NK-92 (cell line): ENCODE results near the gene WWP2.

Experiments used
- DNase-seq: peaks from one replicate; lab custom pipeline; 2025; ENCODE audit not compliant: unreplicated experiment; lab: John Stamatoyannopoulos, UW

The WWP2 gene

DNA sequence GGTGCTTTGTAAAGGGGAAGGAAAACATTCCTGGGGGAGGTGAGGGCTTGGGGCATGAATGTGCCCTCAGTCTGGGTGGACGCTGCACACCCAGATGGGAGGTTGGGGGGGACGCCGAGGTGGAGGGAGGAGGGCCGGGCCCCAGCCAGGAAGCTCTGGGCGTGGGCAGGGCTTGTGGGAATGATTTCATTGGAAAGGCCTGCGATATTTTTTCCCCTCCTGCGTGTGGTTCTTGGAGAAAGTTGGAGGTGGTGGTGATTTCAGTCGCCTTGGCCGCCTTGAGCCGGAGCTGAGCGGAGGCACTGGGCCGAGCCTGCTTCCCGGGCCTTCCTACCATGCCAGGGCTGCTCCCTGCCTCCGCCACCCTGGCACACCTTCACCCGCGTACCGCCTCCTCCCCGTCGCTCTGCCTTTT, 162.7 kb downstream of the WWP2 start:
- DNase-seq = no peak

DNA sequence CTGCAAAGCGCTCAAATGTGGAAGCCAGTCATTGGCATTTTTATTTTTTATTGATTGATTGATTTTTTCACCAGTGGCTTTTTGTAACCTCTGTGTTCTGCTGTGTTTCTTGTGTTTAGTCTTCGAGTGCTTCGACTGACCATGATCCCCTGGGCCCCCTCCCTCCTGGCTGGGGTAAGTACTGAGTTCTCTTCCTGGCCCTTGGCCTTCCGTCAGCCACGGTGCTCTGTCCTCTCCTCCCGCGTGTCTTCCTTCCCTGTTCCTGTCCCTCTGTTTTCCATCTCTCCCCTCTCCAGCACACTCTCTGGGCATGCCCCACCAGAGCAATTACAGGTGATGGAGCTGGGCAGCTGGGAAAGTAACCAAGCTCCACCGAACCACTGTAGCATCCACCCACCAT, 163.2 kb downstream of the WWP2 start:
- DNase-seq = no peak

DNA sequence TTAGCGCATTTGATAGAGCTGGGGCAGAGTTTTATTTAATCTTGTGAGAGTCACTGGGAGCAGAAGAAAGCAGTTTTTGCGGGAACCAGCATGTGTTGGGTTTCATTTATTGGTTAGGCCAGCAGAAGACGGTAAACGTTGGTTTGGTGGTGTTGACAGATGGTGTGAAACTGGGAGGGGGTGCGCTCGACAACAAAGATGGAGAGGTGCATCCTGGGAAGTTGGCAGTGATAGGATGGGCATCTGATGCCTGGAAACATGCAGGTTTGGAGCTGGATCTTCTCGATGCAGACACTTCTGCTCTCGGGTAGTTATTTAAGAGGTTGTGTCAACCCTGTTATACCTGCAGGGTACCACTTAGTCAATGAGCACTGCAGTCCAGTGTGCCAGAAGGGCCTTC, 164.1 kb downstream of the WWP2 start:
- DNase-seq = no peak

DNA sequence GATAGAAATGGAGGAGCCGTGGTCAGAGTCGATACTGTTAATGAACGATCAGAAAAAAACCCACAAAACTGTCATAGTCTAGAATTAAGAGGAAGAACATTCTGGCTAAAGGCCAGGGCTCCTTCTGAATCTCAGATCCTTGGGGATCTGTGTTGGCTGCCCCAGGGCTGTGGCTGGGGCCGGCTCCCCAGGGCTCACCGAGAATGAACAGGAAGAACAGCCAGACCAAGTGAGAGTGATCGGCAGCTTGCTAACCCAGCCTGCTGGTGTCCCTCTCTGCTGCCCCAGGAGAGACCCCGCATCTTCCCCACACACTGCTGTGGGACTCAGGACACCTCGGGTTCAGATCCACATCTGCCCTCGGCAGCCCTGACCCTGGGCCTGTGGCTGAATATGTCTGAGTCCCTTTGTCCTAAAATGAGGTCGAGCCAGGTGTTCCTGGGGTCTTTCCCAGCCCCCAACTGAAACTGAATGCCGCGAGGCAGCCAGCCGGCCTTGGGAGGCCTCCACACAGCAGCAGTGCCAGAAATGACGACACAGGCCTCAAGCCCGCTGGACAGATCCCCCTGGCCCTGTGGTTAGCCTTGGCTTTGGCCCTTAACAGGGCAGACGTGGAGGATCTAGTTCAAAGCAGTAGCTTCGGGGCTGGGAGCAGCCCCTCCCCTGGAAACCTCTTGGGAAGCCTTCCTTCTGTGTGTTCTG, 165.1 kb downstream of the WWP2 start:
- no peak for DNase-seq

DNA sequence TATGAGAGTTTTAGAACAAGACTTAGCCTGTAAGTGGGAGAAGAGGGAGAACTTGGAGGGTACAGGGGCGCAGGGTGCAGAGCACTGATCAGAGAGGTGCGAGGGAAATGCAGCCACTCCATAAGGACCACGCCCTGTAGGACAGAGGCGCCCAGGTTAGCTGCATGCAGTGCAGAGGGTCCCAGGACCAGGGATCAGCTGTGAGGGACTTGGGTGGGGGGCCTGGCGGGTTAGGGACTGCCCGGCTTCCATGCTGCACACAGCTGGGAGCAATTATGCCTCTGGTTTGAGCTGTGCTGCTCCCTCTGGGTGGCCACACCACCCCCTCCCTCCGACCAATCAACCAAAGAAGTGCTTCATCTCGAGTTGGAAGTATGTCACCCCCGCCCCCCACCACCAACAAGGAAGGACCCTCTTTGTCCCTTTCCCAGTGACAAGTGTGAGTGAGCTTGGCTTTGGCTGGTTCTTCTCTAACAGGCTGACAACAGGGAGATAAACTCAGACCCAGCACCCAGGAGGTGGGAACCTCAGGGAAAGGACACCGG, 166.8 kb downstream of the WWP2 start:
- no peak for DNase-seq

DNA sequence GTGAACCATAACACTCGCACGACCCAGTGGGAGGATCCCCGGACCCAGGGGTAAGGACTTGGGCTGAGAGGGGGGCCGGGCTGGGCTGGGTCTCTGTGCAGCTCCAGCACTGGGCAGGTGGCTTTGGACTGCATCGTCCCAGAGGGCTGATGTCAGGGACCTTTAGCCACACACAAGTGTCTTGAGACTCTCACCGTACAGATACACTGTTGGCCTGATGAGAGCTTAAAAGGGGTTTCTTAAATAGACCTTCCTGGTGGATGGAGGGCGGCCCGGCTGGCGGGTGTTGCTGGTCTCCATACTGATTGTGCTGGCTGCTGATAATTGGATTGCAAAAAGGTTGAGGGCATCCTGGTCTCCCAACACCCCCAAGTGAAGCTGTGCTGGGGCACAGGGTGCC, 167.3 kb downstream of the WWP2 start:
- DNase-seq = no peak

DNA sequence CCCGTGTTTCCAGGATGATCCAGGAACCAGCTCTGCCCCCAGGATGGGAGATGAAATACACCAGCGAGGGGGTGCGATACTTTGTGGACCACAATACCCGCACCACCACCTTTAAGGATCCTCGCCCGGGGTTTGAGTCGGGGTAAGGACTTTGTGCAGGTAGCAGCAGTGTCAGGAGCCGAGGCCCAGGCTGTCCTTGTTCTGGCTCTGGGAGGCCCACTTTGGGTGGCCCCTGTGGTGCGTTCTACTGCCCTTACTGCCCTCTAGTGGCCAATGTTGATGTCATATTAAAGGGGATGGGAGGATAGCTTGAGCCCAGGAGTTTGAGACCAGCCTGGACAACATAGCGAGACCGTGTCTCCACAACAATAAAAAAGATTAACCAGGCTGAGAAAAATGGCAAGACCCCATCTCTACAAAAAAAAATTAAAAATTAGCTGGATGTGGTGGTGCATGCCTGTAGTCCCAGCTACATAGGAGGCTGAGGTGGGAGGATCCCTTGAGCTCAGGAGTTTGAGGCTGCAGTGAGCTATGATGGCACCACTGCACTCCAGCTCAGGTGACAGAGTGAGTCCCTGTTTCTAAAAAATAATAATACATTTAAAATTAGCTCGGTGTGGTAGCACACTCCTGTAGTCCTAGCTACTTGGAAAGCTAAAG, 168.1 kb downstream of the WWP2 start:
- no peak for DNase-seq

DNA sequence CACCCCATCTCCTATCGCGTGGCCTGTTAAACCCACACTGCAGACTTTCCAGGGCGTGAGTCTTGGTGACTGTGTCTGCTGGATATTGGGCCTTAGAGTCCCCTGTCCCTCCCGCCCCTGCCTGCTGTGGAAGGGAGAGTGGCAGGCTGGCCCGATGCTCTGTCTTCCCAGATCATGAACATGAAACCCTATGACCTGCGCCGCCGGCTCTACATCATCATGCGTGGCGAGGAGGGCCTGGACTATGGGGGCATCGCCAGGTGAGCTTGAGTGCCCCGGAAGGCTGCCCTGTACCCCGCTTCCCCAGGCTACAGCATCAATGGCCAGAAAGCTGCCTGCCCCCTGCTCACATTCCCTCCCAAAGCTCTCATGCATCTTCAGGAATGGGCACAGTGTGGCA, 169.5 kb downstream of the WWP2 start:
- no peak for DNase-seq

DNA sequence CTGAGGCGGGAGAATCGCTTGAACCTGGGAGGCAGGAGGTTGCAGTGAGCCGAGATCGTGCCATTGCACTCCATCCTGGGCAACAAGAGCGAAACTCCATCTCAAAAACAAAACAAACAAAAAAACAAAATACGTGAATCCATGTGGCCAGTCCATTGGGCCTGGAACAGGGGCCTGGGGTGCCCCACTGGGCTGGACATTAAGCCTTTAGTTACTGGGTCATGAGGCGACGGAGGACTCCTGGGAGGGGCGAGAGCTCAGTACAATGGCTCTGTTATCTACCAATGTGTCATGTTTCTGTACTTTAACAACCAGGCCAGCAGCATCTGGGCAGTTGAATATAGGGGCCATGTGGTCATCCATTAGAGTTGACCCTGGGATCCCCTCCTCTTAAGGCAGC, 170.1 kb downstream of the WWP2 start:
- DNase-seq = no peak

DNA sequence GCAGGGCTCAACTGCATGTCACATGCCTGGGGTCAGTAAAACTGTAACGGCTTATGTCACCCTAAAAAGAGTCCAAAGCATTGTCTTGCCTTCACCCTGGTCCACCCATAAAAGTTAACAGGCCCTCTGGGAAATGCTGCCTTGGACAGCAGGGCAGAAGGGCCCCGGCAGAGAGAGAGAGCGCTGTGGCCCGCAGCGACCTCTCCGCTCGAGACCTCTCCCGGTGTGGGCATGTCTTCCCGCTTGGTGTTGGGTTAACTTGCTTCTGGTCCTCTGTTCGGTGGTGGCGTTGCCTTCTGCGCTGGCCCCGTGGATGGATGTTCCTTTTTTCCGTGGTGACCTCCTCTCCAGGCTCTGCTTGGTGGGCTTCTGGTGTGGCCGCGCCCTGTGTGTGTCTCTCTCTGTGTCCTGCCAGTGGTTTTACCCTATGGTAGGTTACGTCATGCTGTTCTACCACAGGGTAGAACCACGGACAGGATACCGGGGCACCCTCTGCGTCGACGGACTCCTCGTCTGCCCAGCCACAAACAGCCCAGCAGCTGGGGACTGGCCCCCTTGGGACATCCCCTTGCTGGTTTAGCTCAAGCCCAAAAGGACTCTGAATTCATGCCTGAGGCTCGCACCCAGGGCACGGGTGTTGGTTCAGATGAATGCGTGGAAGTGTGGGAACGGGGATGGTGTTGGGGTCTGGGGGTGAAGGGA, 170.7 kb downstream of the WWP2 start:
- no peak for DNase-seq

DNA sequence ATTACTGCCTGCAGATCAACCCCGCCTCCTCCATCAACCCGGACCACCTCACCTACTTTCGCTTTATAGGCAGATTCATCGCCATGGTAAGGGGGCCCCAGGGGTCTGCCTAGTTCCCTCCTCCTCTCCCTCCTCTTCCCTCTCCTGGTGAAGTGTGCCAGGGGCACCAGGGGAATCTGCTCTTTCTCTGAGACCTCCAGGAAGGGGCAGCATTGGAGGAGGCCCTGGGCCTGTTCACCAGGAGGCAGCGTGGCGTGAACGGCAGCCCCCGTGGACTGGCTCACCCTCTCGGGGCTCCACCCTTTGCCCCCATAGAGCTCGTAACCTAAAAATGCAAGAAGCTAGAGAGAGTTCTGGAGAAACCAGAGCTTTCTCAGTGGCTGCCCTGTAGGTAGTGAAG, 171.9 kb downstream of the WWP2 start:
- no peak for DNase-seq

DNA sequence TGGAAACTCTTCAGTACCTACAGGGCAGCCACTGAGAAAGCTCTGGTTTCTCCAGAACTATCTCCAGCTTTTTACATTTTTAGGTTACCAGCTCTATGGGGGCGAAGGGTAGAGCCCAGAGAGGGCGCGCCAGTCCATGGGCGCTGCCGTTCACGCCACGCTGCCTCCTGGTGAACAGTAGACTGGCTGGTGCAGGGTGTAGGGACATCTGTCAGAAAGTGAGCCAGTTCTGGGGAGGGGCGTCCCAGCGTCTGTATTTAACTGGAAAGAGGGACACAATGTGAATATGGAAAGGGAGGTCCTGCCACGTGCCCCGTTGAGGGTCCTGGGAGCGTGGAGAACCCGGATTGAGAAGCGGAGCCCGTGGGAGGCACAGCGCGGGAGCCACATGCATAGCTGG, 172.6 kb downstream of the WWP2 start:
- DNase-seq = no peak

DNA sequence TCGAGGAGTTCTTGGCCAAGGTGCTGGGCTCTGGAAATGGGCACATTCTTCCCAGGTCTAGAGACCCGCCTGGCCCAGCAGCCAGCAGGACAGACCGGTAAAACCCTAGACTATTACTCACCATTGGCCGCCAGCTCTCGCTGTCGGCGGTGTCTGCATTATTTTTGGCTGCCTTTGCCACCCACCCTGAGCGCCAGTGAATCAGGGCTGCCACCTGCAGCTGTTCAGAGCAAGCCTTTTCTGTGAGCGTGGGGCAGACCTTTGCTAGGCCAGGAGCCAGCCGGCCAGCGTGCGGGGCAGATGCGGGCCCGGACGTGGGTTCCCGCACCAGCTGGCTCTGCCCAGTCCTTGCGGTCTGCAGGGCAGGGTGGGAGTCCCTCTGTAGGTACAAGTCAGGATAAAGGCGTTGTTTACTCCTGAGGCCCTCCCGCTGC, 173.2 kb downstream of the WWP2 start:
- DNase-seq = no peak

DNA sequence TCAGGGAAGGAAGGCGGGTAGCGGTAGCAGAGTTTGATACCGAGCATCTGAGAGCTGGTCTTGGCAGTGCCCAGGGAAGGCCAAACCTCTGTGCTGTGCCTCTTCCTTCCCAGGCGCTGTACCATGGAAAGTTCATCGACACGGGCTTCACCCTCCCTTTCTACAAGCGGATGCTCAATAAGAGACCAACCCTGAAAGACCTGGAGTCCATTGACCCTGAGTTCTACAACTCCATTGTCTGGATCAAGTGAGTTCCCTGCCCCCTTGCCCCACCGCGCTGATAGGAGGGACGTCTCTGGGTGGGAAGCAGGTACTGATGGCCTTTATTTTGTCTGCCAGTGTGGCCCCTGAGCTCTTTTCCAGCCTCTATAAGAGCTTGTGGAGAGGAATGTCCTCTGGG, 173.6 kb downstream of the WWP2 start:
- DNase-seq = no peak

DNA sequence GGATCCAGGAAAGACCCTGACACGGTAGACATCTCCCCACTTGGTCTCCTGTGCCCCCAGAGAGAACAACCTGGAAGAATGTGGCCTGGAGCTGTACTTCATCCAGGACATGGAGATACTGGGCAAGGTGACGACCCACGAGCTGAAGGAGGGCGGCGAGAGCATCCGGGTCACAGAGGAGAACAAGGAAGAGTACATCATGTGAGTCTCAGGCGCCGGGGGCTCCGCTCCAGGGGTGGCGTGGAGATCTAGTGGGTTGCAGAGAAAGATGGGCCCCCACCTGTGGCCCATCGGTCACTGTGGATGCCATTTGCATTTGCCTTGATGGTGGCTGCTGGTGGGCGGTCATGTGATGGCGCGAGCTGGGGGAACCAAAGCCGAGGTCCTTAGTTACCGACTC, 174.1 kb downstream of the WWP2 start:
- no peak for DNase-seq

DNA sequence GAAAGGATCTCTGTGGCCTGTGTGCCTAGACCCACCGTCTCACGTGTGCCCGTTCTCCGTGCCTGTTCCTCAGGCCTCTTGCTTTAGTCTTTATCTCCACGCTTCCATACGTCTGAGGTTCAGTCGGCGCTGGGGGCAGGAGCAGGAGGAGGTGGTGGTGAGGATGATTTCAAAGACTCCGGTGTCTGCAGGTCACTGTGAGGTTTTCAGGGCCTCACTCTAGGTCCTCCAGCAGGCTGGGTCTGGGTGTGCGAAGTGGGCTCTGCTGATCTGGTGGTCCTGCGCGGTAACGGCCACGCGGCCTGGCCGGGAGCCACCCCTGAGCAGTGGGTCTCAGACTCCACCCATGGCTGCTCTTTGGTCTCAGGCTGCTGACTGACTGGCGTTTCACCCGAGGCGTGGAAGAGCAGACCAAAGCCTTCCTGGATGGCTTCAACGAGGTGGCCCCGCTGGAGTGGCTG, 174.6 kb downstream of the WWP2 start:
- DNase-seq = no peak

DNA sequence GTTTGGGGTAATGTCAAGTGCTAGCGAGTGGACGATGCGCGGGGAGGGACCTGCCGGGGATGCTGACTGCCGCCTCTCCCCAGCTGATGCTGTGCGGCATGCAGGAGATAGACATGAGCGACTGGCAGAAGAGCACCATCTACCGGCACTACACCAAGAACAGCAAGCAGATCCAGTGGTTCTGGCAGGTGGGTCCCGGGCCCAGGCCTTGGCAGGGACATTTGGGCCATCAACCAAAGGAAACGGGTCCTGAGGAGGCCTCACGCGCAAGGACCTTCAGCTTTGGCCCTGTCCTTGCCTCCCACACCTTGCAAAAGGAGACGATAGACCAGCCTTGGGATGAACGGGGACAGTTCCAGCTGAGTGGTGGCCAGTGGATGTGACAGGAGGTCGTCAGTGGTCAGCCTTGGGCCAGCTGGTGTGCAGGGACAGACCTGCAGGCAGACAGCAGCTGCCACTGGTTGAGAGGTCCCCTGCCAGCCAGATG, 175.4 kb downstream of the WWP2 start:
- DNase-seq = no peak

DNA sequence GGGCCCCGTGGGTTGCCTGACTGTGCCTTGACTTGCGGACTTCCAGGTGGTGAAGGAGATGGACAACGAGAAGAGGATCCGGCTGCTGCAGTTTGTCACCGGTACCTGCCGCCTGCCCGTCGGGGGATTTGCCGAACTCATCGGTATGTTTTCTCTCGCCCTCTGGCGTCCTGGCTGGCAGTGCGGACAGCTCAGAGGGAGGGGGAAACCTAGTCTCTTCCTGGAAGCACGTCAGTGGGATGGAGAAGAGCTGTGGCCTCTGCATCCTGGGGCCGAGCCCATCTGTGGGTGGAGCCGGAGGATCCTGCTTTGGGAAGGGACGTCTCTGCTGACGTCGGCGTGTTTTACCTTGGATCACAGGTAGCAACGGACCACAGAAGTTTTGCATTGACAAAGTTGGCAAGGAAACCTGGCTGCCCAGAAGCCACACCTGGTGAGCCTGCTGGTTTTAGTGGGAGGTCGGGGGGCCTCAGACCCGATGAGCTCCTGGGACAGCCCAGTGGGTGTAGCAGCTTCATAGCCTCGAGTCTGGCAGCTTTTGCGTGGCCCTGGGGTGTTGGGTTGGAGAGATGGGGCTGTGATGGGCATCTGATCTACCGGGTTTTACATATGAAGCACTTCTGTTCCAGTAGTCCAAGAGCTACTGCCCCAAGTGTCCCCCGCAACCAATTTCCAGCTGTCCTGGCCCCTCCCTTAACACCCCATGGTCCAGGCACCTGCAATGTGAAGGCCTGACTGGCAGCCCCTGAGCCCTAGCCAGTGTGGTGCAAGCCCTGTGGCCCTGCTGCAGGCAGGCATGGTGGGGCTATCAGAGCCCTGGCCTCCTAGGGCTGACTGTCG, 177.1 kb downstream of the WWP2 start:
- no peak for DNase-seq

DNA sequence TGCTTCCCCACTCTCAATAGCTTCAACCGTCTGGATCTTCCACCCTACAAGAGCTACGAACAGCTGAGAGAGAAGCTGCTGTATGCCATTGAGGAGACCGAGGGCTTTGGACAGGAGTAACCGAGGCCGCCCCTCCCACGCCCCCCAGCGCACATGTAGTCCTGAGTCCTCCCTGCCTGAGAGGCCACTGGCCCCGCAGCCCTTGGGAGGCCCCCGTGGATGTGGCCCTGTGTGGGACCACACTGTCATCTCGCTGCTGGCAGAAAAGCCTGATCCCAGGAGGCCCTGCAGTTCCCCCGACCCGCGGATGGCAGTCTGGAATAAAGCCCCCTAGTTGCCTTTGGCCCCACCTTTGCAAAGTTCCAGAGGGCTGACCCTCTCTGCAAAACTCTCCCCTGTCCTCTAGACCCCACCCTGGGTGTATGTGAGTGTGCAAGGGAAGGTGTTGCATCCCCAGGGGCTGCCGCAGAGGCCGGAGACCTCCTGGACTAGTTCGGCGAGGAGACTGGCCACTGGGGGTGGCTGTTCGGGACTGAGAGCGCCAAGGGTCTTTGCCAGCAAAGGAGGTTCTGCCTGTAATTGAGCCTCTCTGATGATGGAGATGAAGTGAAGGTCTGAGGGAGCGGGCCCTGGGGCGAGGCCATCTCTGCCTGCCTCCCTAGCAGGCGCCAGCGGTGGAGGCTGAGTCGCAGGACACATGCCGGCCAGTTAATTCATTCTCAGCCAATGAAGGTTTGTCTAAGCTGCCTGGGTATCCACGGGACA, 177.9 kb downstream of the WWP2 start:
- DNase-seq = no peak

DNA sequence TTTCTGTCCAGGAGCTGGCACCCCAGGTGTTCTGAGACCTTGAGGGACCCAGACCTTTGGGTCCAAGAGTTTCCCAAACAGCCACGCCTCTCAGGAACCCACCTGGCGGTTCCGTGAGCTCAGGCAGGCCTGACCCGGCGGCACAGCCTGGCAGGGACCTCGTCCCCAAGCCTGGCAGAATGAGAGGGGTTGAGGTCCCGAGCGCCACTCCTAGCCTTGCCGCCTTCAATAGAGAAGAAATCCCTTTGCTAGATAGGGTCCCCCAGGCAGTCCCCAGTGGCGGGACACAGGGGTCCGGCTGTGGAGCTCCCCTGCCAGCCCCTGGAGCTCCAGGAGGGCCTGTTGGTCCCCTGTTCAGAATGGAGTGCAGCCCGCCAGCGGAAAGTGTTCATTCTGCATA, 178.5 kb downstream of the WWP2 start:
- no peak for DNase-seq
